GM12878 (cell line): Measurements from ENCODE around the gene LHFPL5.

ENCODE experiments used
- CTCF ChIP-seq, 3 experiments: IDR thresholded peaks in 2 of 3; conservative IDR thresholded peaks in 1 of 3; 2 replicates each; pipeline ENCODE4 v1.5.1; 2011; ENCODE audit warnings: low read depth in 3 of 3, low read length in 3 of 3, mild to moderate bottlenecking in 3 of 3, control low read depth in 2 of 3, moderate library complexity in 2 of 3, inconsistent platforms in 1 of 3, mixed read lengths in 1 of 3; ENCODE audit not compliant: control insufficient read depth in 2 of 3, insufficient read depth in 1 of 3; ENCODE audit errors: extremely low read depth in 1 of 3
- EGR1 ChIP-seq, 2 experiments: IDR thresholded peaks; 1 replicate in 1 of 2; 2 replicates in 1 of 2; pipeline ENCODE4 v1.6.1; 2011 to 2012; ENCODE audit warnings: low read depth in 2 of 2, low read length in 2 of 2, borderline replicate concordance in 1 of 2, mild to moderate bottlenecking in 1 of 2, moderate library complexity in 1 of 2
- EZH2 ChIP-seq: IDR thresholded peaks from 2 replicates; pipeline ENCODE4 v1.6.1; 2012; ENCODE audit warnings: low read depth, mild to moderate bottlenecking, control low read depth, inconsistent platforms, low read length, borderline replicate concordance; ENCODE audit not compliant: control insufficient read depth

- TF ChIP-seq CTCF (IDR thresholded peaks at IDR 0.05 in 2 of 3, conservative IDR thresholded peaks at IDR 0.05 in 1 of 3; ENCODE audit: control insufficient read depth in 2 of 3, extremely low read depth in 1 of 3, insufficient read depth in 1 of 3, low read depth in 3 of 3, low read length in 3 of 3) (no peak), EZH2 (no peak), EGR1 (IDR thresholded peaks at IDR 0.05; ENCODE audit: borderline replicate concordance in 1 of 2, low read depth in 2 of 2, low read length in 2 of 2) (no peak)
Measured at GRCh38 chr6:35856250-35856649, 51.1 kb downstream of the LHFPL5 start.
